Esophagus muscularis mucosa (tissue), 4 donors: ENCODE data around the gene SPPL2B.

Experiments used
- EP300 ChIP-seq: sonication (generic); formaldehyde crosslinking; IDR thresholded peaks from one replicate; pipeline ENCODE4 v1.6.1; 2017; ENCODE audit warnings: antibody characterized with exemption
- POLR2A ChIP-seq: fragments of 450-650 bp; IDR thresholded peaks from one replicate; pipeline ENCODE4 v1.6.1; 2017; ENCODE audit warnings: antibody characterized with exemption, moderate library complexity, mild to moderate bottlenecking, low read depth
- POLR2AphosphoS5 ChIP-seq, 2 donors: sonication (generic); formaldehyde crosslinking; IDR thresholded peaks; one replicate each; pipeline ENCODE4 v1.6.1; 2017; ENCODE audit warnings: antibody characterized with exemption in 2 of 2
- TF ChIP-seq, protein P1 (sequence below), 3 experiments: fragments of 200-600 bp in 2 of 3; fragments of 450-650 bp in 1 of 3; sonication (generic) in 2 of 3; IDR thresholded peaks; one replicate each; pipeline ENCODE4 v1.5.1; 2017 to 2019; ENCODE audit warnings: antibody characterized with exemption in 3 of 3, mild to moderate bottlenecking in 2 of 3, moderate library complexity in 1 of 3

DNA sequence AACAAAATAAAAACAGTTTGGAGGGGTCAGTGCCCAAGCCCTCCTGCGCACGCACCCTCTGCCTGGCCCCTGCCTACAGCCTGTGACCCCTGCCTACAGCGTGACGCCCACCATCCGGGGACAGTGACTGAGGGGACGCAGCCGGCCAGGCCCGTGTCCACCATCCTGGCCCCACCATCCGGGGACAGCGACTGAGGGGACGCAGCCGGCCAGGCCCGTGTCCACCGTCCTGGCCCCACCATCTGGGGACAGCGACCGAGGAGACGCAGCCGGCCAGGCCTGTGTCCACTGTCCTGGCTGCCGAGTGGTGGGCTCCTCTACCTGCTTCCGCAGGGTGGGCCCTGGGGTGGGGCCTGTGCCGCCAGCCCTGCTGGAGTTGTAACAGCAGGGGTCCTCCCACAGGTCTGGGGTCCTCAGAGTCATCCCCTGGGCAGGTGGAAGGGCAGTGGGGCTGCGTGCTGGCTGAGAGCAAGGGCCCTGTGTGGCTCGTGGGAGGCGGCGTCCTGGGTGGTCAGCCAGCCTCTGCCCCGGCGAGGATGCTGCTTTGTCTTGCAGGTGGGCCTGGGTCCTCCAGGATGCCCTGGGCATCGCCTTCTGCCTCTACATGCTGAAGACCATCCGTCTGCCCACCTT is 14.3 kb downstream of the SPPL2B start:
- TF ChIP-seq, protein P1, sequence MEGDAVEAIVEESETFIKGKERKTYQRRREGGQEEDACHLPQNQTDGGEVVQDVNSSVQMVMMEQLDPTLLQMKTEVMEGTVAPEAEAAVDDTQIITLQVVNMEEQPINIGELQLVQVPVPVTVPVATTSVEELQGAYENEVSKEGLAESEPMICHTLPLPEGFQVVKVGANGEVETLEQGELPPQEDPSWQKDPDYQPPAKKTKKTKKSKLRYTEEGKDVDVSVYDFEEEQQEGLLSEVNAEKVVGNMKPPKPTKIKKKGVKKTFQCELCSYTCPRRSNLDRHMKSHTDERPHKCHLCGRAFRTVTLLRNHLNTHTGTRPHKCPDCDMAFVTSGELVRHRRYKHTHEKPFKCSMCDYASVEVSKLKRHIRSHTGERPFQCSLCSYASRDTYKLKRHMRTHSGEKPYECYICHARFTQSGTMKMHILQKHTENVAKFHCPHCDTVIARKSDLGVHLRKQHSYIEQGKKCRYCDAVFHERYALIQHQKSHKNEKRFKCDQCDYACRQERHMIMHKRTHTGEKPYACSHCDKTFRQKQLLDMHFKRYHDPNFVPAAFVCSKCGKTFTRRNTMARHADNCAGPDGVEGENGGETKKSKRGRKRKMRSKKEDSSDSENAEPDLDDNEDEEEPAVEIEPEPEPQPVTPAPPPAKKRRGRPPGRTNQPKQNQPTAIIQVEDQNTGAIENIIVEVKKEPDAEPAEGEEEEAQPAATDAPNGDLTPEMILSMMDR (IDR thresholded peaks at IDR 0.05), result no peak
- no peak for TF ChIP-seq POLR2AphosphoS5 (IDR thresholded peaks at IDR 0.05)
- TF ChIP-seq POLR2A, result no peak
- TF ChIP-seq EP300, result no peak
